ENCODE measurements around the gene CYP4A22.
"Not testable (repeated sequence)": the region's sequence is repeated elsewhere in the genome, so short reads cannot be mapped to it uniquely, and the experiment has no call there.

Gene CYP4A22

GRCh38 chr1:47156457-47156856 lies 19.2 kb downstream of the CYP4A22 start:
- H3K9me3 ChIP-seq (ENCODE audit: control insufficient read depth in 5 of 5, low read length in 5 of 5); H3K36me3 ChIP-seq (ENCODE audit: control insufficient read depth in 5 of 5, insufficient read depth in 5 of 5, low read length in 5 of 5); H3K9ac ChIP-seq (ENCODE audit: low read length in 5 of 5); H3K27ac ChIP-seq (ENCODE audit: low read depth, low read length); H3K27me3 ChIP-seq (ENCODE audit: control insufficient read depth in 5 of 5, insufficient read depth in 4 of 5, low read length in 5 of 5); H3K4me1 ChIP-seq (ENCODE audit: control insufficient read depth in 5 of 5, insufficient read depth in 5 of 5, low read length in 5 of 5); H3K4me3 ChIP-seq (ENCODE audit: low read depth in 1 of 5, low read length in 5 of 5): not testable (repeated sequence)

- not testable (repeated sequence) for H3K9ac ChIP-seq (ENCODE audit: low read length in 5 of 5); H3K36me3 ChIP-seq (ENCODE audit: control insufficient read depth in 5 of 5, insufficient read depth in 5 of 5, low read length in 5 of 5); H3K27me3 ChIP-seq (ENCODE audit: control insufficient read depth in 5 of 5, insufficient read depth in 4 of 5, low read length in 5 of 5); H3K4me3 ChIP-seq (ENCODE audit: low read depth in 1 of 5, low read length in 5 of 5); H3K9me3 ChIP-seq (ENCODE audit: control insufficient read depth in 5 of 5, low read length in 5 of 5); H3K27ac ChIP-seq (ENCODE audit: low read depth, low read length); H3K4me1 ChIP-seq (ENCODE audit: control insufficient read depth in 5 of 5, insufficient read depth in 5 of 5, low read length in 5 of 5)
Measured at GRCh38 chr1:47157957-47158356, 20.7 kb downstream of the CYP4A22 start.

GRCh38 chr1:47160716-47161115 lies 23.5 kb downstream of the CYP4A22 start:
- no peak overlapping the region for H3K27ac ChIP-seq (ENCODE audit: low read depth, low read length)
- H3K36me3 ChIP-seq (ENCODE audit: control insufficient read depth in 5 of 5, insufficient read depth in 5 of 5, low read length in 5 of 5), result no peaks in the 10 kb centered on the region
- no peaks in the 10 kb centered on the region for H3K4me1 ChIP-seq (ENCODE audit: control insufficient read depth in 5 of 5, insufficient read depth in 5 of 5, low read length in 5 of 5)
- no peak overlapping the region for H3K9ac ChIP-seq (ENCODE audit: low read length in 5 of 5)
- peaks cover 0 to 5% (median 3%) of the 10 kb centered on the region in 5 donors for H3K9me3 ChIP-seq (ENCODE audit: control insufficient read depth in 5 of 5, low read length in 5 of 5)
- no peak overlapping the region for H3K4me3 ChIP-seq (ENCODE audit: low read depth in 1 of 5, low read length in 5 of 5)
- H3K27me3 ChIP-seq (ENCODE audit: control insufficient read depth in 5 of 5, insufficient read depth in 4 of 5, low read length in 5 of 5), result peaks cover 0 to 2% (median 0%) of the 10 kb centered on the region in 5 donors

GRCh38 chr1:47161298-47162040 lies 24.2 kb downstream of the CYP4A22 start:
- Histone ChIP-seq H3K9ac (ENCODE audit: low read length in 5 of 5) (no peak overlapping the region), H3K9me3 (ENCODE audit: control insufficient read depth in 5 of 5, low read length in 5 of 5) (peaks cover 0 to 5% (median 3%) of the 10 kb centered on the region in 5 donors), H3K36me3 (ENCODE audit: control insufficient read depth in 5 of 5, insufficient read depth in 5 of 5, low read length in 5 of 5) (no peaks in the 10 kb centered on the region), H3K4me1 (ENCODE audit: control insufficient read depth in 5 of 5, insufficient read depth in 5 of 5, low read length in 5 of 5) (no peaks in the 10 kb centered on the region), H3K4me3 (ENCODE audit: low read depth in 1 of 5, low read length in 5 of 5) (no peak overlapping the region), H3K27me3 (ENCODE audit: control insufficient read depth in 5 of 5, insufficient read depth in 4 of 5, low read length in 5 of 5) (peaks cover 0 to 2% (median 0%) of the 10 kb centered on the region in 5 donors), H3K27ac (ENCODE audit: low read depth, low read length) (no peak overlapping the region)

GRCh38 chr1:47164552-47164951 lies 27.3 kb downstream of the CYP4A22 start:
- H3K4me3 ChIP-seq (ENCODE audit: low read depth in 1 of 5, low read length in 5 of 5), result no peak overlapping the region
- no peak overlapping the region for H3K9ac ChIP-seq (ENCODE audit: low read length in 5 of 5)
- H3K9me3 ChIP-seq (ENCODE audit: control insufficient read depth in 5 of 5, low read length in 5 of 5), result peaks cover 0 to 5% (median 3%) of the 10 kb centered on the region in 5 donors
- H3K36me3 ChIP-seq (ENCODE audit: control insufficient read depth in 5 of 5, insufficient read depth in 5 of 5, low read length in 5 of 5), result no peaks in the 10 kb centered on the region
- no peaks in the 10 kb centered on the region for H3K4me1 ChIP-seq (ENCODE audit: control insufficient read depth in 5 of 5, insufficient read depth in 5 of 5, low read length in 5 of 5)
- peaks cover 0 to 2% (median 0%) of the 10 kb centered on the region in 5 donors for H3K27me3 ChIP-seq (ENCODE audit: control insufficient read depth in 5 of 5, insufficient read depth in 4 of 5, low read length in 5 of 5)
- no peak overlapping the region for H3K27ac ChIP-seq (ENCODE audit: low read depth, low read length)

GRCh38 chr1:47172782-47173181 lies 35.5 kb downstream of the CYP4A22 start:
- Histone ChIP-seq H3K9ac (ENCODE audit: low read length in 5 of 5) (no peak overlapping the region), H3K4me1 (ENCODE audit: control insufficient read depth in 5 of 5, insufficient read depth in 5 of 5, low read length in 5 of 5) (peaks cover 0 to 5% (median 3%) of the 10 kb centered on the region in 5 donors), H3K36me3 (ENCODE audit: control insufficient read depth in 5 of 5, insufficient read depth in 5 of 5, low read length in 5 of 5) (no peaks in the 10 kb centered on the region), H3K9me3 (ENCODE audit: control insufficient read depth in 5 of 5, low read length in 5 of 5) (peaks cover 0 to 8% (median 0%) of the 10 kb centered on the region in 5 donors), H3K4me3 (ENCODE audit: low read depth in 1 of 5, low read length in 5 of 5) (no peak overlapping the region), H3K27ac (ENCODE audit: low read depth, low read length) (no peak overlapping the region), H3K27me3 (ENCODE audit: control insufficient read depth in 5 of 5, insufficient read depth in 4 of 5, low read length in 5 of 5) (peaks cover 0 to 5% (median 0%) of the 10 kb centered on the region in 5 donors)

- Histone ChIP-seq H3K9ac (ENCODE audit: low read length in 5 of 5) (no peak overlapping the region), H3K4me1 (ENCODE audit: control insufficient read depth in 5 of 5, insufficient read depth in 5 of 5, low read length in 5 of 5) (peaks cover 2 to 14% (median 10%) of the 10 kb centered on the region in 5 donors)
Measured at GRCh38 chr1:47174656-47175020, 37.4 kb downstream of the CYP4A22 start.

GRCh38 chr1:47175227-47175934 lies 38.1 kb downstream of the CYP4A22 start:
- peaks cover 5 to 19% (median 14%) of the 10 kb centered on the region in 5 donors for H3K4me1 ChIP-seq (ENCODE audit: control insufficient read depth in 5 of 5, insufficient read depth in 5 of 5, low read length in 5 of 5)
- H3K9me3 ChIP-seq (ENCODE audit: control insufficient read depth in 5 of 5, low read length in 5 of 5), result peaks cover 0 to 8% (median 0%) of the 10 kb centered on the region in 5 donors
- H3K9ac ChIP-seq (ENCODE audit: low read length in 5 of 5), result no peak overlapping the region
- peaks cover 0 to 5% (median 4%) of the 10 kb centered on the region in 5 donors for H3K27me3 ChIP-seq (ENCODE audit: control insufficient read depth in 5 of 5, insufficient read depth in 4 of 5, low read length in 5 of 5)
- no peak overlapping the region for H3K27ac ChIP-seq (ENCODE audit: low read depth, low read length)
- H3K4me3 ChIP-seq (ENCODE audit: low read depth in 1 of 5, low read length in 5 of 5), result peak overlapping the region in 1 of 5 donors; percentile 38
- no peaks in the 10 kb centered on the region for H3K36me3 ChIP-seq (ENCODE audit: control insufficient read depth in 5 of 5, insufficient read depth in 5 of 5, low read length in 5 of 5)

More at GRCh38 chr1:47174656-47175020, 37.4 kb downstream of the CYP4A22 start:
- Histone ChIP-seq H3K27ac (ENCODE audit: low read depth, low read length) (no peak overlapping the region), H3K36me3 (ENCODE audit: control insufficient read depth in 5 of 5, insufficient read depth in 5 of 5, low read length in 5 of 5) (no peaks in the 10 kb centered on the region), H3K4me3 (ENCODE audit: low read depth in 1 of 5, low read length in 5 of 5) (no peak overlapping the region), H3K9me3 (ENCODE audit: control insufficient read depth in 5 of 5, low read length in 5 of 5) (peaks cover 0 to 8% (median 0%) of the 10 kb centered on the region in 5 donors), H3K27me3 (ENCODE audit: control insufficient read depth in 5 of 5, insufficient read depth in 4 of 5, low read length in 5 of 5) (peaks cover 0 to 5% (median 0%) of the 10 kb centered on the region in 5 donors)

GRCh38 chr1:47178020-47178419 lies 40.8 kb downstream of the CYP4A22 start:
- Histone ChIP-seq H3K4me1 (ENCODE audit: control insufficient read depth in 5 of 5, insufficient read depth in 5 of 5, low read length in 5 of 5) (peaks cover 5 to 19% (median 14%) of the 10 kb centered on the region in 5 donors), H3K36me3 (ENCODE audit: control insufficient read depth in 5 of 5, insufficient read depth in 5 of 5, low read length in 5 of 5) (no peaks in the 10 kb centered on the region), H3K9ac (ENCODE audit: low read length in 5 of 5) (no peak overlapping the region), H3K27me3 (ENCODE audit: control insufficient read depth in 5 of 5, insufficient read depth in 4 of 5, low read length in 5 of 5) (peaks cover 6 to 27% (median 20%) of the 10 kb centered on the region in 5 donors), H3K27ac (ENCODE audit: low read depth, low read length) (no peak overlapping the region), H3K9me3 (ENCODE audit: control insufficient read depth in 5 of 5, low read length in 5 of 5) (no peaks in the 10 kb centered on the region), H3K4me3 (ENCODE audit: low read depth in 1 of 5, low read length in 5 of 5) (no peak overlapping the region)

- Histone ChIP-seq H3K9me3 (ENCODE audit: control insufficient read depth in 5 of 5, low read length in 5 of 5) (no peaks in the 10 kb centered on the region), H3K27me3 (ENCODE audit: control insufficient read depth in 5 of 5, insufficient read depth in 4 of 5, low read length in 5 of 5) (peaks cover 6 to 31% (median 24%) of the 10 kb centered on the region in 5 donors), H3K27ac (ENCODE audit: low read depth, low read length) (no peak overlapping the region), H3K9ac (ENCODE audit: low read length in 5 of 5) (no peak overlapping the region), H3K36me3 (ENCODE audit: control insufficient read depth in 5 of 5, insufficient read depth in 5 of 5, low read length in 5 of 5) (no peaks in the 10 kb centered on the region), H3K4me1 (ENCODE audit: control insufficient read depth in 5 of 5, insufficient read depth in 5 of 5, low read length in 5 of 5) (peaks cover 5 to 19% (median 14%) of the 10 kb centered on the region in 5 donors), H3K4me3 (ENCODE audit: low read depth in 1 of 5, low read length in 5 of 5) (peak overlapping the region; percentile 48 to 72 (median 67))
Measured at GRCh38 chr1:47178654-47179016, 41.4 kb downstream of the CYP4A22 start.
